NK-92 (cell line): ENCODE measurements around the gene ELAPOR2.
"Not testable (repeated sequence)": the region's sequence is repeated elsewhere in the genome, so short reads cannot be mapped to it uniquely, and the experiment has no call there.

Experiments used
- DNase-seq: peaks from one replicate; lab custom pipeline; 2025; ENCODE audit not compliant: unreplicated experiment; lab: John Stamatoyannopoulos, UW

The ELAPOR2 gene

GRCh38 chr7:87059525-87060287 lies at the start of gene ELAPOR2:
TSS of gene ELAPOR2 (minus strand) at chr7:87059654. CDS start at chr7:87059513, 141 bp downstream.
- DNase-seq: no peak

DNA sequence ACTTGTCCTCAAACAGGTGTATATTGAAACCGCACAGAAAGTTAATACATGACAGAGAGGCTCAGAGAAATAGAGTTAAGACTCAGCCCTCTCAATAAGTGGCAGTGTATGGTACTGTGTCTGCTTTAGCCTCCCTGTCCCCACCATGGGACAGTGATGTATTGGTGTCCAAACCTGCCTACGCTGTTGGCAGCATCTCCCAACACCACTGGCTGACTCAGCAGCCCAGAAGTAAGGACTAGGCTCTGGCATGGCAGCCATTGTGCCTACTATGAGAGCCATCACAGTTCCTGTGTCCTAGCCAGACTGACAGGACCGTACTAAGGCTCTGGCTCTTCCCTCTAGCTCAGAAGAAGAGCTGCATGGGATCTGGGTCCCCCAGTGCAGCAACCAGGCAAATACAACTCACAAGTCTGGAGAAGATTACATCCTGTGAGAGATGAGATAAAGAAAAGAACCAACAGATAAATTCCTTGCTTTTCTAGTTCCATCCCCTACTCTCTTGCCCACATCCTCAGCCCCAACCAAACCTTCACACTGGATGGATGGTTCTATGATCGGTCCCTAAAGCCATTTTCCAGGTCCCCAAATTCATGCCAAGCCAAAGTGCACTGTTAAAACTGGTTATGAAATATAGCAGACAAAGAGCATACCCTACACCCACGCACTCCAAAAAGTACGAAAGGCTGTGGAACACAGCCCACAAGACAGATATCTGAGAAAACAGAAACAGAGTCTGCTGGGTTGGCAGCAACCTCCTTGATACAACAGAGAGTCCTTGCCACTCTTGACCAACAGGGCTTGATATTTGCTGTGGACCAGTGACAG lies 48.7 kb upstream of the ELAPOR2 start:
- DNase-seq: no peak

- no peak for DNase-seq
These were observed 47.6 kb upstream of the ELAPOR2 start for GRCh38 chr7:87106974-87107612.

DNA sequence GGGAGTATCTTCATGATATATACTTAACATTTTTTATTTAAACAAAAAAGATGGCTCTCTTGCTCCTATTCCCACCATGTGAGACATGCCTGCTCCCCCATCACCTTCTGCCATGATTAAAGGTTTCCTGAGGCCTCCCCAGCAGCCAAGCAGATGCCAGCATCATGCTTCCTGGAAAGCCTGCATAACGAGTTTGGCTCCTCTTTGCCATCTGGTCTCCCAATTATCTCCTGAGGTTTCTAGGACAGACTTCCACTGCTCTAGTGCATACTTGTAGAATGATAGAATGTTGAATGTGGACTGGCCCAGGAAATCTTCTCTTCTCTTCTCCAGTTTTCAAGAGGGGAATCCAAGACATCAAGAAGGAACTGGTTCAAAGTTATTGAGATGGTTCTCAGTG lies 45.9 kb upstream of the ELAPOR2 start:
- no peak for DNase-seq

- no peak for DNase-seq
These were observed 40.9 kb upstream of the ELAPOR2 start for GRCh38 chr7:87100326-87100725.

- not testable (repeated sequence) for DNase-seq
These were observed 37.9 kb upstream of the ELAPOR2 start for GRCh38 chr7:87097375-87097774.

- no peak for DNase-seq
These were observed 34.9 kb upstream of the ELAPOR2 start for GRCh38 chr7:87094322-87094721.

GRCh38 chr7:87092568-87093091 lies 33.2 kb upstream of the ELAPOR2 start:
- no peak for DNase-seq

GRCh38 chr7:87091487-87092066 lies 32.1 kb upstream of the ELAPOR2 start:
- no peak for DNase-seq

DNA sequence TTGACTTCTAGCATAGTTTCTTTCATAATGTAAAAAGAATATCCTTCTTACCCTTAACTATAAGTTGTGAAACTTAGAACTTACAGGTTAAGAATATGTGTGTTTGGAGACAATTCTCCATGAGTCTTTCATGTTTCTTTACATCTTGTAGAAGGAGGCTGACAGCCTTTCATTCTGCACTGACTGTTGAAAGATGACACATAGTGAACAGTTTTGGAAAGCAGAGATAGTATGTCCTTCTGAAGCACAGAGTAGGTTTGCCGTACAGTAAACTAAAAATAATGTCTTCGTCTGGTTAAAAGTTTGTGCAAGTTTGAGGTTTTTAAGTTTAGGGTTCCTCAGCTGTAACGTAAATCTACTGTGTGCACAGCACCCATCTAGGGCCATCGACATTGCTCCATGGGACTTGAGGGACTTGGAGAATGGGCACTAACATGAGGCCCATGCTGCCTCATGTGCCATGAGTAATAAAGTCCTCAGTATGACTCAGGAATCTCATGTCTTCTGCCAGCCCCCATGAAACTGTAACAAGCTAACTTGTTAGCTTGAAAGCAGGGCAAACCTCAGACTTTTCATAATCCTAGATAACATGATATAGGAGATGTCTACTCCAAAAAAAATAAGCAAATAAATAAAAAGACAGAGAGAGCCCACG lies 24.5 kb upstream of the ELAPOR2 start:
- DNase-seq: no peak

DNA sequence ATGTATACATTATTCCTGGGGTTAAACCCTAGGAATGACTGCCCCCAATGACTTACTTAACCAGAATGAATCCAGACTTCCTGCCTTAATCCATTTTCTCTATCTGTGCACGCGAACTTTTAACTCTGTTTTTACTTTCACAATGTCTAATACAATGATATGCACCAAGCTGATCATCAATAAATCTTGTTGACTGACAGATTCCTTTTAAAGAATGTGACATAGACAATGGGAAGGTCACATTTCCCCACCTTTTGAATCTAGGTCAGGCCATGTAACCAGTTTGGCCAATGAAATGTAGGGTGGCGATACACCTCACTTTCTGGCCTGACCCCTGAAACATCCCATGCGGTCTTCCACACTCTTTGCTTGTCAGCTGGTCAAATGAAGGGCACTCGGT lies 23.2 kb upstream of the ELAPOR2 start:
- DNase-seq: no peak

GRCh38 chr7:87075671-87076404 lies 16.4 kb upstream of the ELAPOR2 start:
- no peak for DNase-seq

GRCh38 chr7:87067788-87068187 lies 8.3 kb upstream of the ELAPOR2 start:
- no peak for DNase-seq

DNA sequence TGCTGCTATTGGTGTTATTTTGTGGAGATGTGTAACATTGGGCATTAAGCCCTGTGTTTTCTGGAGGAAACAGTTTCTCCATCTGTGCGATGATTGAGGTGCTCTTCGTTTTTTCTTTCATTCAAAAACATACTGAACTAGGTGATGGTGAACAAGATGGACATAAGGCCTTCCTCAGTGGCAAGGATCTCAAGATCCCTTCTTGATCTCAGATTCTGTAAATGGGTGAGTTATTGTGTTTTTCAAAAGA lies 759 bp upstream of the ELAPOR2 start:
- DNase-seq: no peak

- no peak for DNase-seq
These were observed 520 bp downstream of the ELAPOR2 start for GRCh38 chr7:87058744-87059524.

- no peak for DNase-seq
These were observed 2.2 kb downstream of the ELAPOR2 start for GRCh38 chr7:87057210-87057609.

DNA sequence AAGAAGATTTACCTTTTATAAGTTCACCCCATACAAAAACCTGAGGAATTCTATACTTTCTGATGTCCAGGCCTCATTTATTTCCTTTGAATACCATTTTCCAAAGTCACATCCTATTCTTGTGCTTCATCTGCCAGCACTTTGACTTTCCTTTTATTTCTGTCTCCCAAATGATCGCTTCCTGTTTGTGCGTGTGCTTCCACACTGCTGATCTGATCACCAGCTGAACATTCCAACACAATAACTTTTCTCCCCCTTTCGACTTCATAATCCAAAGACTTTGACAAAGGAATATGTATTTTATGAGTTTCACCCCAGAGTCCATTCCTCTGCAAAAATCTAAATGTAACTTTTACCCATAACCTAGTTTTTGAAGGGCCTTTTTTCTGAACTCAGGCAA lies 3.1 kb downstream of the ELAPOR2 start:
- no peak for DNase-seq

- DNase-seq: no peak
These were observed 10.6 kb downstream of the ELAPOR2 start for GRCh38 chr7:87048839-87049238.

DNA sequence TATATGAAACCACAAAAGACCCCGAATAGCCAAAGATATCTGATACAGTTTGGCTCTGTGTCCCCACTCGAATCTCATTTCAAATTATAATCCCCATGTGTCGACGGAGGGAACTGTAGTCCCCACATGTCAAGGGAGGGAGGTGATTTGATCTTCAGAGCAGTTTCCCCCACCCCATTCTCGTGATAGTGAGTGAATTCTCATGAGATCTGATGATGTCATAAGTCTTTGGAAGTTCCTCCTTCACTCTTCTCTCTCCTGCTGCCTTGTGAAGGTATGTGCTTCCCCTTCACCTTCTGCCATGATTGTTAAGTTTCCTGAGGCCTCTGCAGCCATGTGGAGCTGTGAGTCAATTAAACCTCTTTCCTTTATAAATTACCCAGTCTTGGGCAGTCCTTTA lies 13.0 kb downstream of the ELAPOR2 start:
- no peak for DNase-seq

DNA sequence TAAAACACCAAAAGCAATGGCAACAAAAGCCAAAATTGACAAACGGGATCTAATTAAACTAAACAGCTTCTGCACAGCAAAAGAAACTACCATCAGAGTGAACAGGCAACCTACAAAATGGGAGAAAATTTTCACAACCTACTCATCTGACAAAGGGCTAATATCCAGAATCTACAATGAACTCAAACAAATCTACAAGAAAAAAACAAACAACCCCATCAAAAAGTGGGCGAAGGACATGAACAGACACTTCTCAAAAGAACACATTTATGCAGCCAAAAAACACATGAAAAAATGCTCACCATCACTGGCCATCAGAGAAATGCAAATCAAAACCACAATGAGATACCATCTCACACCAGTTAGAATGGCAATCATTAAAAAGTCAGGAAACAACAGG lies 14.7 kb downstream of the ELAPOR2 start:
- not testable (repeated sequence) for DNase-seq
